Neural progenitor cell (in vitro differentiated cells): Measurements from ENCODE around the gene SLC2A4.

Experiments used
- EZH2 ChIP-seq: fragments of 200-600 bp; sonication (generic); IDR thresholded peaks from 2 replicates; pipeline ENCODE4 v1.6.1; 2017; ENCODE audit warnings: antibody characterized with exemption, mild to moderate bottlenecking, moderate library complexity
- EZH2phosphoT487 ChIP-seq: fragments of 200-600 bp; sonication (generic); IDR thresholded peaks from 2 replicates; pipeline ENCODE4 v1.6.1; 2017; ENCODE audit warnings: antibody characterized with exemption
- TF ChIP-seq, protein P1 (sequence below): fragments of 200-600 bp; sonication (generic); IDR thresholded peaks from 2 replicates; pipeline ENCODE4 v1.5.1; 2017; ENCODE audit warnings: antibody characterized with exemption, mild to moderate bottlenecking

DNA sequence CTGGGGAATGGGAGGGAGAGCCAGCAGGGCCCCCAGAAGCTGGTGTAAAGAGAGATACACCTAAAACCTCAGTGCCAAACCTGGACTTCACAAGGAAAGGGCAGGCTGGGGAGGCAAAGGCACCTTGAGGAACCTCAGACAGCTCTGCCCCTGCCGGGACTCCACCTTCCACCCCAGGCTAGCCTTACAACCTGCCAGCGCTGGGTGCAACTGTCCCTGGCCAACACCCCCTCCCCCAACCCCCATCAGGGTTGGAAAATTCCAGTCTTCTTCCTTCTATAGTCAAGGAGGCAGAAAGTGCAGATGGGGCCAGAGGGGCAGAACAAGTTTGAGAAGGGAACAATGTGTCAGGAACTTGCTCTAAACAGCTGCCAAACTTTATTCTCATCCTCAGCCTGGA lies 10.7 kb downstream of the SLC2A4 start:
- TF ChIP-seq, protein P1, sequence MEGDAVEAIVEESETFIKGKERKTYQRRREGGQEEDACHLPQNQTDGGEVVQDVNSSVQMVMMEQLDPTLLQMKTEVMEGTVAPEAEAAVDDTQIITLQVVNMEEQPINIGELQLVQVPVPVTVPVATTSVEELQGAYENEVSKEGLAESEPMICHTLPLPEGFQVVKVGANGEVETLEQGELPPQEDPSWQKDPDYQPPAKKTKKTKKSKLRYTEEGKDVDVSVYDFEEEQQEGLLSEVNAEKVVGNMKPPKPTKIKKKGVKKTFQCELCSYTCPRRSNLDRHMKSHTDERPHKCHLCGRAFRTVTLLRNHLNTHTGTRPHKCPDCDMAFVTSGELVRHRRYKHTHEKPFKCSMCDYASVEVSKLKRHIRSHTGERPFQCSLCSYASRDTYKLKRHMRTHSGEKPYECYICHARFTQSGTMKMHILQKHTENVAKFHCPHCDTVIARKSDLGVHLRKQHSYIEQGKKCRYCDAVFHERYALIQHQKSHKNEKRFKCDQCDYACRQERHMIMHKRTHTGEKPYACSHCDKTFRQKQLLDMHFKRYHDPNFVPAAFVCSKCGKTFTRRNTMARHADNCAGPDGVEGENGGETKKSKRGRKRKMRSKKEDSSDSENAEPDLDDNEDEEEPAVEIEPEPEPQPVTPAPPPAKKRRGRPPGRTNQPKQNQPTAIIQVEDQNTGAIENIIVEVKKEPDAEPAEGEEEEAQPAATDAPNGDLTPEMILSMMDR = no peak
- TF ChIP-seq EZH2 (no peak), EZH2phosphoT487 (no peak)
